ENCODE measurements around the gene G3BP1.
"Not testable (repeated sequence)": the region's sequence is repeated elsewhere in the genome, so short reads cannot be mapped to it uniquely, and the experiment has no call there.

The G3BP1 gene

GRCh38 chr5:151822141-151822540 is 50.4 kb downstream of the G3BP1 start:
- TF ChIP-seq ZNF274 (IDR thresholded peaks at IDR 0.05; ENCODE audit: low read depth, low read length), result no peak
- no peak overlapping the region for H3K4me3 ChIP-seq (ENCODE audit: low read length)

GRCh38 chr5:151825445-151825844 is 53.7 kb downstream of the G3BP1 start:
- no peak for TF ChIP-seq ZNF274 (IDR thresholded peaks at IDR 0.05; ENCODE audit: low read depth, low read length)
- no peak overlapping the region for H3K4me3 ChIP-seq (ENCODE audit: low read length)

- H3K4me3 ChIP-seq (ENCODE audit: low read length), result no peak overlapping the region
- TF ChIP-seq ZNF274 (IDR thresholded peaks at IDR 0.05; ENCODE audit: low read depth, low read length), result no peak
Observed at GRCh38 chr5:151829370-151829769, 57.6 kb downstream of the G3BP1 start.

GRCh38 chr5:151832843-151833242 is 61.1 kb downstream of the G3BP1 start:
- not testable (repeated sequence) for H3K4me3 ChIP-seq (ENCODE audit: low read length)

- no peak overlapping the region for H3K4me3 ChIP-seq (ENCODE audit: low read length)
- TF ChIP-seq ZNF274 (IDR thresholded peaks at IDR 0.05; ENCODE audit: low read depth, low read length), result no peak
Observed at GRCh38 chr5:151846765-151847164, 75.0 kb downstream of the G3BP1 start.

GRCh38 chr5:151847871-151848270 is 76.1 kb downstream of the G3BP1 start:
- no peak for TF ChIP-seq ZNF274 (IDR thresholded peaks at IDR 0.05; ENCODE audit: low read depth, low read length)

GRCh38 chr5:151855701-151856100 is 83.9 kb downstream of the G3BP1 start:
- H3K4me3 ChIP-seq (ENCODE audit: low read length), result no peak overlapping the region
- TF ChIP-seq ZNF274 (IDR thresholded peaks at IDR 0.05; ENCODE audit: low read depth, low read length), result no peak

More at GRCh38 chr5:151847871-151848270, 76.1 kb downstream of the G3BP1 start:
- H3K4me3 ChIP-seq (ENCODE audit: low read length), result no peak overlapping the region

GRCh38 chr5:151856861-151857260 is 85.1 kb downstream of the G3BP1 start:
- TF ChIP-seq ZNF274 (IDR thresholded peaks at IDR 0.05; ENCODE audit: low read depth, low read length), result no peak
- no peak overlapping the region for H3K4me3 ChIP-seq (ENCODE audit: low read length)

GRCh38 chr5:151860867-151861266 is 89.1 kb downstream of the G3BP1 start:
- H3K4me3 ChIP-seq (ENCODE audit: low read length), result not testable (repeated sequence)
